GM23338 (cell line): ENCODE data around the gene DNM2. TPM values are rescaled to one million over a fixed set of nuclear protein-coding genes. Genes with fewer than 3 reads are reported as not detected.

ENCODE experiments used
- ATAC-seq: fragments of 200-7000 bp; cut with Tn5 transposase; 3 replicates; pipeline ENCODE4 v1.9.1; 2020
- DNase-seq: peaks from one replicate; pipeline ENCODE4 v3.0.0-alpha.2; 2015; ENCODE audit warnings: low spot score
- H2AFZ ChIP-seq: fragments of 200-600 bp; sonication (generic); 2 replicates; pipeline ENCODE4 v1.8.0; 2016; ENCODE audit warnings: antibody characterized with exemption, mild to moderate bottlenecking, moderate library complexity
- H3F3A ChIP-seq: fragments of 200-600 bp; sonication (generic); replicated peaks from 2 replicates; pipeline ENCODE4 v1.8.0; 2017; ENCODE audit warnings: antibody characterized with exemption, mixed run types, low read depth
- H3K27ac ChIP-seq: fragments of 200-600 bp; sonication (generic); 2 replicates; pipeline ENCODE4 v1.6.1; 2016; ENCODE audit warnings: low read depth
- H3K27me3 ChIP-seq: fragments of 200-600 bp; sonication (generic); 2 replicates; pipeline ENCODE4 v1.8.0; 2016; ENCODE audit warnings: mild to moderate bottlenecking, mixed run types, moderate library complexity; ENCODE audit not compliant: insufficient read depth
- H3K36me3 ChIP-seq: fragments of 200-600 bp; sonication (generic); 2 replicates; pipeline ENCODE4 v1.8.0; 2016; ENCODE audit warnings: mild to moderate bottlenecking; ENCODE audit not compliant: insufficient read depth
- H3K4me1 ChIP-seq: fragments of 200-600 bp; sonication (generic); 2 replicates; pipeline ENCODE4 v1.8.0; 2016; ENCODE audit warnings: mild to moderate bottlenecking, moderate library complexity; ENCODE audit not compliant: insufficient read depth
- H3K4me2 ChIP-seq: fragments of 200-600 bp; sonication (generic); 2 replicates; pipeline ENCODE4 v1.7.1; 2017; ENCODE audit warnings: mixed run types
- H3K4me3 ChIP-seq: fragments of 200-600 bp; sonication (generic); 2 replicates; pipeline ENCODE4 v1.6.1; 2016; ENCODE audit warnings: mixed run types
- H3K79me2 ChIP-seq: fragments of 200-600 bp; sonication (generic); replicated peaks from 2 replicates; pipeline ENCODE4 v1.8.0; 2017; ENCODE audit warnings: mild to moderate bottlenecking; ENCODE audit not compliant: insufficient read depth
- H3K9me2 ChIP-seq: fragments of 200-600 bp; sonication (generic); 2 replicates; pipeline ENCODE4 v1.8.0; 2017; ENCODE audit not compliant: insufficient read depth
- H4K20me1 ChIP-seq: fragments of 200-600 bp; sonication (generic); replicated peaks from 2 replicates; pipeline ENCODE4 v1.8.0; 2017; ENCODE audit warnings: mild to moderate bottlenecking; ENCODE audit not compliant: insufficient read depth
- H3K27ac Mint-ChIP-seq: 2 replicates; pipeline ENCODE4 v1.8.0; 2020; ENCODE audit warnings: inconsistent platforms, mild to moderate bottlenecking, moderate library complexity, mixed read lengths
- H3K27me3 Mint-ChIP-seq: 3 replicates; pipeline ENCODE4 v1.8.0; 2022; ENCODE audit warnings: low read depth, mild to moderate bottlenecking, moderate library complexity, mixed read lengths, inconsistent platforms; ENCODE audit not compliant: insufficient read depth, poor library complexity
- H3K36me3 Mint-ChIP-seq: 3 replicates; pipeline ENCODE4 v1.8.0; 2021; ENCODE audit warnings: low read depth, mild to moderate bottlenecking, inconsistent platforms, moderate library complexity, mixed read lengths
- H3K4me1 Mint-ChIP-seq: 3 replicates; pipeline ENCODE4 v1.8.0; 2020; ENCODE audit warnings: mild to moderate bottlenecking, inconsistent platforms, mixed read lengths
- H3K4me3 Mint-ChIP-seq: 3 replicates; pipeline ENCODE4 v1.8.0; 2021; ENCODE audit warnings: moderate library complexity, mild to moderate bottlenecking, inconsistent platforms, mixed read lengths
- H3K9me3 Mint-ChIP-seq: 3 replicates; pipeline ENCODE4 v1.8.0; 2020; ENCODE audit warnings: moderate library complexity, mild to moderate bottlenecking, inconsistent platforms, mixed read lengths
- CREB1 ChIP-seq: fragments of 250-450 bp; sonication (Bioruptor Pico); IDR thresholded peaks from 2 replicates; pipeline ENCODE4 v1.5.0; 2020; ENCODE audit warnings: low read depth, mild to moderate bottlenecking, moderate library complexity
- CTCF ChIP-seq, 2 experiments: fragments of 200-600 bp in 1 of 2; sonication (generic) in 1 of 2; conservative IDR thresholded peaks; 2 replicates each; pipeline versions ENCODE4 v1.5.1 to v1.6.1; 2016 to 2017; ENCODE audit warnings: antibody characterized with exemption in 2 of 2, low read depth in 2 of 2, mild to moderate bottlenecking in 2 of 2, moderate library complexity in 1 of 2
- ETS1 ChIP-seq: IDR thresholded peaks from 2 replicates; pipeline ENCODE4 v1.6.1; 2016; ENCODE audit warnings: antibody characterized with exemption
- EZH2 ChIP-seq: fragments of 200-600 bp; sonication (generic); IDR thresholded peaks from one replicate; pipeline ENCODE4 v1.8.0; 2017; ENCODE audit warnings: antibody characterized with exemption, mild to moderate bottlenecking, low read depth; ENCODE audit not compliant: unreplicated experiment
- EZH2phosphoT487 ChIP-seq: fragments of 200-600 bp; sonication (generic); IDR thresholded peaks from one replicate; pipeline ENCODE4 v1.8.1; 2018; ENCODE audit warnings: antibody characterized with exemption; ENCODE audit not compliant: unreplicated experiment
- JUNB ChIP-seq: IDR thresholded peaks from one replicate; pipeline ENCODE4 v1.6.1; 2016; ENCODE audit warnings: antibody characterized with exemption; ENCODE audit not compliant: unreplicated experiment
- NANOG ChIP-seq: IDR thresholded peaks from 2 replicates; pipeline ENCODE4 v1.6.1; 2016; ENCODE audit warnings: antibody characterized with exemption, borderline replicate concordance
- POLR2AphosphoS5 ChIP-seq: IDR thresholded peaks from 2 replicates; pipeline ENCODE4 v1.6.1; 2016; ENCODE audit warnings: antibody characterized with exemption, low read depth
- REST ChIP-seq: IDR thresholded peaks from one replicate; pipeline ENCODE4 v1.6.1; 2018; ENCODE audit warnings: antibody characterized with exemption; ENCODE audit not compliant: unreplicated experiment
- STAT1 ChIP-seq: IDR thresholded peaks from one replicate; pipeline ENCODE4 v1.6.1; 2016; ENCODE audit warnings: antibody characterized with exemption; ENCODE audit not compliant: unreplicated experiment
- ZNF114 ChIP-seq: fragments of 250-450 bp; sonication (Bioruptor Pico); IDR thresholded peaks from 2 replicates; pipeline ENCODE4 v1.5.0; 2020; ENCODE audit warnings: mild to moderate bottlenecking, moderate library complexity
- ZNF331 ChIP-seq: fragments of 250-450 bp; sonication (Bioruptor Pico); IDR thresholded peaks from 2 replicates; pipeline ENCODE4 v1.5.0; 2020; ENCODE audit warnings: low read depth, mild to moderate bottlenecking, moderate library complexity
- ZNF462 ChIP-seq: fragments of 250-450 bp; sonication (Bioruptor Pico); IDR thresholded peaks from 2 replicates; pipeline ENCODE4 v1.5.0; 2020; ENCODE audit warnings: mild to moderate bottlenecking, moderate library complexity
- polyA plus RNA-seq: library from polyadenylated mRNA; unstranded; fragments of >200 nt; fragmentation: Nextera tagmentation; extraction: Ambion mirVana; gene quantifications from 2 replicates; pipeline ENCODE4 v1.2.1, GENCODE V29; 2016
- total RNA-seq: library from RNA; depleted of rRNA; stranded (reverse); fragments of >200 nt; shearing (Covaris generic); gene quantifications from 2 replicates; pipeline ENCODE4 v1.2.3, GENCODE V29; 2014

Gene DNM2
- total and polyA plus RNA-seq, 2 experiments from 2014 or later: 40.7 to 138 TPM

- TF ChIP-seq CTCF (conservative IDR thresholded peaks at IDR 0.05; ENCODE audit: low read depth in 2 of 2) (no peak), ZNF114 (CRISPR knock-in tag) (no peak), EZH2phosphoT487 (no peak)
Measured at GRCh38 chr19:10758978-10759377, 41.1 kb downstream of the DNM2 start (continued).

GRCh38 chr19:10760273-10760944 is 42.5 kb downstream of the DNM2 start:
- peaks cover 30% of the 10 kb centered on the region for H3K4me1 Mint-ChIP-seq
- Histone ChIP-seq H3K27me3 (no peaks in the 10 kb centered on the region), H3K36me3 (no peaks in the 10 kb centered on the region), H4K20me1 (peaks cover 7% of the 10 kb centered on the region; the same call in 1 of the 2 replicates), H3K4me3 (no peak overlapping the region), H2AFZ (no peak overlapping the region), H3F3A (peaks cover 9% of the 10 kb centered on the region; the same call in 1 of the 2 replicates), H3K27ac (no peak overlapping the region), H3K9me2 (no peaks in the 10 kb centered on the region), H3K4me2 (no peak overlapping the region), H3K79me2 (0 out of 2 replicates have a peak, but pooled peaks cover 5% of the 10 kb centered on the region), H3K4me1 (no peaks in the 10 kb centered on the region; the same call in 1 of the 2 replicates)
- H3K4me3 Mint-ChIP-seq: no peak overlapping the region
- peaks cover 24% of the 10 kb centered on the region for H3K36me3 Mint-ChIP-seq
- peaks cover 12% of the 10 kb centered on the region for H3K27me3 Mint-ChIP-seq
- no peak for DNase-seq
- no peaks in the 10 kb centered on the region for H3K9me3 Mint-ChIP-seq
- peak overlapping the region; percentile 37 for H3K27ac Mint-ChIP-seq
- ATAC-seq: no peak
- TF ChIP-seq NANOG (no peak), JUNB (no peak), ZNF331 (CRISPR knock-in tag) (no peak), POLR2AphosphoS5 (no peak), REST (no peak), ZNF114 (CRISPR knock-in tag) (no peak), ZNF462 (CRISPR knock-in tag) (no peak), EZH2 (no peak), STAT1 (no peak), CREB1 (CRISPR knock-in tag) (no peak), ETS1 (no peak)
